Natural killer cell (primary cell): ENCODE measurements around the gene CDK18. TPM values are rescaled to one million over a fixed set of nuclear protein-coding genes. Genes with fewer than 3 reads are reported as not detected.

ENCODE experiments used
- ATAC-seq, 3 donors: fragments of 150-1000 bp in 2 of 3; fragments of 200-7000 bp in 1 of 3; cut with Tn5 transposase; 1 replicate in 1 of 3; 2 replicates in 2 of 3; pipeline ENCODE4 v1.10.0; 2021; ENCODE audit warnings: mild to moderate bottlenecking in 2 of 3, moderate library complexity in 2 of 3
- DNase-seq, 2 donors: peaks; one replicate each; pipeline versions ENCODE4 v3.0.0 to v3.0.0-alpha.2; 2013 to 2021; ENCODE audit warnings: mixed read lengths in 1 of 2
- H3K27ac ChIP-seq: one replicate; pipeline ENCODE4 v1.5.1; 2013; ENCODE audit warnings: mild to moderate bottlenecking, low read length
- H3K27me3 ChIP-seq: one replicate; pipeline ENCODE4 v1.6.1; 2013; ENCODE audit warnings: low read length; ENCODE audit not compliant: control insufficient read depth, insufficient read depth
- H3K36me3 ChIP-seq: one replicate; pipeline ENCODE4 v1.6.1; 2013; ENCODE audit warnings: low read length; ENCODE audit not compliant: control insufficient read depth, insufficient read depth
- H3K4me1 ChIP-seq: one replicate; pipeline ENCODE4 v1.6.1; 2013; ENCODE audit warnings: low read length; ENCODE audit not compliant: control insufficient read depth, insufficient read depth
- H3K4me3 ChIP-seq: one replicate; pipeline ENCODE4 v1.5.1; 2013; ENCODE audit warnings: low read length
- H3K9me3 ChIP-seq: one replicate; pipeline ENCODE4 v1.6.1; 2013; ENCODE audit warnings: low read length; ENCODE audit not compliant: control insufficient read depth, insufficient read depth
- H3K27ac Mint-ChIP-seq, 2 donors: one replicate each; pipeline ENCODE4 v1.8.0; 2022; ENCODE audit warnings: mild to moderate bottlenecking in 2 of 2, mixed read lengths in 2 of 2, moderate library complexity in 1 of 2
- H3K27me3 Mint-ChIP-seq, 2 donors: one replicate each; pipeline ENCODE4 v1.8.0; 2022; ENCODE audit warnings: low read depth in 2 of 2, mixed read lengths in 2 of 2
- H3K36me3 Mint-ChIP-seq: one replicate; pipeline ENCODE4 v1.8.0; 2022; ENCODE audit warnings: mixed read lengths
- H3K4me1 Mint-ChIP-seq, 2 donors: one replicate each; pipeline ENCODE4 v1.8.0; 2022; ENCODE audit warnings: mixed read lengths in 2 of 2
- H3K4me3 Mint-ChIP-seq: one replicate; pipeline ENCODE4 v1.8.0; 2022; ENCODE audit warnings: mild to moderate bottlenecking, moderate library complexity, mixed read lengths
- H3K9me3 Mint-ChIP-seq, 2 donors: one replicate each; pipeline ENCODE4 v1.8.0; 2022; ENCODE audit warnings: mixed read lengths in 2 of 2
- WGBS: methylation state at CpG from one replicate; pipeline ENCODE4 v1.1.7; 2013; ENCODE audit warnings: missing lambda C conversion rate; ENCODE audit not compliant: insufficient coverage; 5-methylcytosine and 5-hydroxymethylcytosine counted together
- intact Hi-C: fragments of 100-400 bp; cut with micrococcal nuclease; formaldehyde crosslinking; loops from one replicate; pipeline ENCODE4 v1.14.2; 2022
- total RNA-seq, 4 donors: library from RNA; stranded (reverse); fragments of 120-200 nt in 1 of 4; gene quantifications; one replicate each; pipeline versions ENCODE4 v1.2.3 to v1.2.4, GENCODE V29; 2013 to 2022
- TF ChIP-seq, protein P1 (sequence below): fragments of 200-600 bp; IDR thresholded peaks from one replicate; pipeline ENCODE4 v1.8.0; 2022; ENCODE audit warnings: antibody characterized with exemption

The CDK18 gene
- total RNA-seq, 3 donors from 2014 or later (not counting 1 experiment from before 2014, with no cell fraction given), result 1.9 to 5.3 (median 4.0) TPM

DNA sequence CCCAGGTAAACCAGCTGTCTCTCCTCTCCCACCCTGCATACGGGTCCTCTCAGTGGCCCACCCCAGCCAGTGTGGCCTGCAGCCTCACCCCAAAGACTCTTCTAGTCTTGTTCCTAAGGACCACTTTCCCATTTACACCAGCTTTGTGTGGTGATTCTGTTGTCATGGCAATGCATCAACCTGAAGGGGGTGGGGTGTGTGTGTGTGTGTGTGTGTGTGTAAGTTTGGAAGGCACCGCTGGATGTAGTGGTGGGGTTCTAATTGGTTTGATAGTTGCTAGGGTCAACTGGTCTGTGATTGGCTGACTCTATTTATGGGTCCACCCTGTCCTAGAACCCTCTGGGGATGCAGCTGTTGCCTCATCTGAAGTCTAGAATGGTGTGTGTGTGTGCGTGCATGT lies 4.7 kb upstream of the CDK18 start:
- Mint-ChIP-seq H3K4me1 (peaks cover 0 to 8% of the 10 kb centered on the region in 2 donors), H3K36me3 (no peaks in the 10 kb centered on the region), H3K9me3 (no peaks in the 10 kb centered on the region), H3K27ac (no peak overlapping the region), H3K4me3 (no peak overlapping the region), H3K27me3 (peaks cover 10 to 11% of the 10 kb centered on the region in 2 donors)
- TF ChIP-seq, protein P1, sequence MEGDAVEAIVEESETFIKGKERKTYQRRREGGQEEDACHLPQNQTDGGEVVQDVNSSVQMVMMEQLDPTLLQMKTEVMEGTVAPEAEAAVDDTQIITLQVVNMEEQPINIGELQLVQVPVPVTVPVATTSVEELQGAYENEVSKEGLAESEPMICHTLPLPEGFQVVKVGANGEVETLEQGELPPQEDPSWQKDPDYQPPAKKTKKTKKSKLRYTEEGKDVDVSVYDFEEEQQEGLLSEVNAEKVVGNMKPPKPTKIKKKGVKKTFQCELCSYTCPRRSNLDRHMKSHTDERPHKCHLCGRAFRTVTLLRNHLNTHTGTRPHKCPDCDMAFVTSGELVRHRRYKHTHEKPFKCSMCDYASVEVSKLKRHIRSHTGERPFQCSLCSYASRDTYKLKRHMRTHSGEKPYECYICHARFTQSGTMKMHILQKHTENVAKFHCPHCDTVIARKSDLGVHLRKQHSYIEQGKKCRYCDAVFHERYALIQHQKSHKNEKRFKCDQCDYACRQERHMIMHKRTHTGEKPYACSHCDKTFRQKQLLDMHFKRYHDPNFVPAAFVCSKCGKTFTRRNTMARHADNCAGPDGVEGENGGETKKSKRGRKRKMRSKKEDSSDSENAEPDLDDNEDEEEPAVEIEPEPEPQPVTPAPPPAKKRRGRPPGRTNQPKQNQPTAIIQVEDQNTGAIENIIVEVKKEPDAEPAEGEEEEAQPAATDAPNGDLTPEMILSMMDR, result no peak
- Histone ChIP-seq H3K36me3 (no peaks in the 10 kb centered on the region), H3K27me3 (no peaks in the 10 kb centered on the region), H3K4me3 (no peak overlapping the region), H3K4me1 (peaks cover 9% of the 10 kb centered on the region), H3K9me3 (no peaks in the 10 kb centered on the region), H3K27ac (no peak overlapping the region)
- WGBS, result 77% methylated on average over 3 of the region's 3 CpGs
- DNase-seq (no peak), ATAC-seq (no peak)
- intact Hi-C loops, result no loop called here

DNA sequence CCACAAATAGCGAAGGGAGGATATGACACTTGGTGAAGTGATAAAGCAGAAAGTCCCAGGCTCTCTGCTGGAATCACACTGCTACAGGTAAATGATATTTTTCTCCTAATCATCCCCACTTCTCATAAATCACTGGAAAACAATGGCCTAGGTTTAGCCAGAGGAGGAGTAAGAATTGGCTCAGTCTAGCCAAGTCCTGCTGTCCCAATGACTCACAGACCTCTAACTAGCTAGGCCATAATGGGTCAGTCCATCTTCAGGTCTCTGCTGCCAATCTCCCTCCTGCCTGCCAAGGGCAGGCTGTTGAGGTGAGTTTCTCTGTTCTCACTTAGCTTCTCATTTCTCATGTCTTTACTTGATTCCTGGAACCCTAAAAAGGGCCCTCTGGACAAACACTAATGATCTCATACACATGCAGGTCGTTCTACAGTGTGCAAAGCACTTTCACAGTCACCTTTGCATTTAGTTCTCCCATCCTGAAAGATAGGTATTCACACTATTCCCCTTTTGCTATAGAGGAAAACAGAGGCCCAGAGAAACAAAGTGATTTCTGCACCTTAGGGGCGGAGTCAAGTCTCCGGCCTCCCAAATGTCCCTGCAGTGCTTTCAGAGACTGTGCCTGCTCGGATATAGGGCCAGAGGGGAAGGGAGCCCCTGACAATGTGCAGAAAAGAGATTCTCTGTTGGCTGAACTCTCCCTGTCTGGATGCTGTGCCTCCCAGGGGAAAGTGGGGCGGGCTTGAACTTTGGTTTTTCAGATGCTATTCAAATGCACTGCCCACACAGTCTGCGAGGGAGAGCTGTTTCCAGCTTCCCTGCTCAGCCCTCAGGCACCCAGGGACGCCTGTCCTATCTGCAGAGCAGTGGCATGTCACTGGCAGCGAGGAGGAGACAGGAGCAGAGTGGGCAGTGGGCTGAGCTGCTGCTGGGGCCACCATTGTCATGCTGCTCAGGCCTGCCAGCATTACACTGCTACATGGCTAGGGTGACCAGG lies 3.9 kb upstream of the CDK18 start:
- Mint-ChIP-seq H3K36me3 (no peaks in the 10 kb centered on the region), H3K4me3 (no peak overlapping the region), H3K4me1 (peaks cover 0 to 15% of the 10 kb centered on the region in 2 donors), H3K27ac (no peak overlapping the region), H3K27me3 (peaks cover 4 to 11% of the 10 kb centered on the region in 2 donors), H3K9me3 (no peaks in the 10 kb centered on the region)
- 82% methylated on average over 9 of the region's 9 CpGs for WGBS
- ATAC-seq (no peak), DNase-seq (no peak)
- no peak overlapping the region for H3K27ac ChIP-seq
- H3K4me1 ChIP-seq, result peaks cover 16% of the 10 kb centered on the region
- H3K27me3 ChIP-seq, result no peaks in the 10 kb centered on the region
- H3K36me3 ChIP-seq, result no peaks in the 10 kb centered on the region
- intact Hi-C loops, result no loop called here
- TF ChIP-seq, protein P1, result no peak
- no peaks in the 10 kb centered on the region for H3K9me3 ChIP-seq
- no peak overlapping the region for H3K4me3 ChIP-seq

DNA sequence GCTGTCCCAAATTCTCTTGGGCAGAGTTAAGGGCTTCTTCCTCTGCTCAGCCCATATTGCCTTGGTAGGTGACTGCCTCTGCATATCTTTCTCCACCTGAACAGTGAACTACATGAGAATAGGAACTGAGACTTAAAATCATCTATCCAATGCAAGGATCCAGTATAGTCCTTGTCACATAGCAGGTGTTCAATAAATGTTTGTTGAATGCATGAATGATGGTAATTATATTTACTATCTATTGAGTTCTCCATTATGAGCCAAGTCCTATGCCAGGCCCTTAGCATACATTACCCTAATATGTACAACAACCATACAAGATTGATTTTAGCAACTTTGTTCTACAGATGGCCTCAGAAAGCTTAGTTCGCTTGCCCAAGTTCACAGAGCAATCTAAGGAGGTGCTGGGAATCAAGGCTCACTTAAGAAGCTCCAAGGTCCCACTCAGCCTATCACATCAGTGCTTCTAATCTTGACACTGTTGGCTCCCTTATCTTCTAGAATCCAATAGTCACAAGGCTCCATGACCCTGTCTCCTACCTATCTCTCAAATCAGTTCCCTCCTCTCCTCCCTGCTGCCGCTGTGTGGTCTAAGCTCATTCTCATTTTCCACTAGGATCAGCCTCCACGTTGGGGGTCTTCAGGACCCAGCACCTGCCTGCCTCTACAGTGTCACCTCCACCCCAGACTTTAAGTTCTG lies 2.2 kb upstream of the CDK18 start:
- H3K4me1 Mint-ChIP-seq, result peaks cover 0 to 15% of the 10 kb centered on the region in 2 donors

More for the DNA sequence above, 2.2 kb upstream of the CDK18 start:
- Mint-ChIP-seq H3K4me3 (peak overlapping the region; percentile 35), H3K9me3 (no peaks in the 10 kb centered on the region), H3K27ac (peak overlapping the region; percentile 6 to 9), H3K27me3 (peaks cover 0 to 9% of the 10 kb centered on the region in 2 donors), H3K36me3 (no peaks in the 10 kb centered on the region)
- Histone ChIP-seq H3K4me3 (no peak overlapping the region), H3K4me1 (peaks cover 20% of the 10 kb centered on the region), H3K36me3 (no peaks in the 10 kb centered on the region), H3K27me3 (no peaks in the 10 kb centered on the region), H3K27ac (no peak overlapping the region), H3K9me3 (no peaks in the 10 kb centered on the region)
- TF ChIP-seq, protein P1, result no peak
- 95% methylated on average over 3 of the region's 3 CpGs for WGBS
- intact Hi-C loops, result no loop called here
- DNase-seq (no peak), ATAC-seq (no peak)
